Measurements from ENCODE around the gene CSRNP2. TPM values are rescaled to one million over a fixed set of nuclear protein-coding genes. Genes with fewer than 3 reads are reported as not detected.
A peak's percentile ranks its signal among the peaks of the same experiment; 100 is the strongest.

The CSRNP2 gene
- total and polyA plus RNA-seq, 2 experiments from 2014 or later: 23.2 to 30.5 TPM

DNA sequence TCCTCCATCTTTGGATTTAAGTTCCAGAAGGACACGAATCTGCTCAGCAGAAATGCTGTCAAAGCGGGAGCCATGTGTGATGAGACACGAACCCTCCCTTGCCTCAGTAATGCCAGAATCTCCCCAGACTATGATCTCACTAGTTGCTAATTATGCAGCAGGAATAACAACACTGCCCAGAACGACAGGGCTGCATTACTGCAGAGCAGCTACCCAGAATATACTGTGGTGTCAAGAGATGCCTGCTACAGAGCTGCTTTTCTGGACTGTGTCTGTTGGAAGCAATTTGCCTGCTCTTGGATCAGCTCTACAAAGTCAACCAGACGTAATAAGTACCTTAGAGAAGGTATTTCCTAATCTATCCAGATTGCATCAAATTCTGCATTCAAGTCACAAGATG lies 5.5 kb downstream of the CSRNP2 start:
- Histone ChIP-seq H3K9me3 (ENCODE audit: low read depth) (no peaks in the 10 kb centered on the region), H3K9me2 (replicated peaks; ENCODE audit: insufficient read depth) (no peaks in the 10 kb centered on the region), H3K27ac (peak overlapping the region; percentile 11), H2AFZ (no peak overlapping the region), H3K4me3 (no peak overlapping the region), H4K20me1 (ENCODE audit: insufficient read depth, poor library complexity, severe bottlenecking) (peaks cover 28% of the 10 kb centered on the region), H3K4me1 (ENCODE audit: insufficient read depth) (peaks cover 15% of the 10 kb centered on the region), H3K79me2 (peaks cover 81% of the 10 kb centered on the region), H3K27me3 (no peaks in the 10 kb centered on the region), H3K4me2 (peak overlapping the region; percentile 3), H3K36me3 (replicated peaks; ENCODE audit: insufficient read depth, low read depth) (no peaks in the 10 kb centered on the region)
- 50% methylated on average over 5 of the region's 5 CpGs for WGBS (ENCODE audit: low lambda C conversion rate, missing lambda C conversion rate)
- TF ChIP-seq CTCF (IDR thresholded peaks at IDR 0.05; ENCODE audit: poor library complexity) (no peak), EZH2phosphoT487 (IDR thresholded peaks at IDR 0.05; ENCODE audit: low read depth, severe bottlenecking, unreplicated experiment) (no peak), EZH2 (IDR thresholded peaks at IDR 0.05; ENCODE audit: borderline replicate concordance) (no peak)
- peak; percentile 38 for DNase-seq (ENCODE audit: low spot score)

DNA sequence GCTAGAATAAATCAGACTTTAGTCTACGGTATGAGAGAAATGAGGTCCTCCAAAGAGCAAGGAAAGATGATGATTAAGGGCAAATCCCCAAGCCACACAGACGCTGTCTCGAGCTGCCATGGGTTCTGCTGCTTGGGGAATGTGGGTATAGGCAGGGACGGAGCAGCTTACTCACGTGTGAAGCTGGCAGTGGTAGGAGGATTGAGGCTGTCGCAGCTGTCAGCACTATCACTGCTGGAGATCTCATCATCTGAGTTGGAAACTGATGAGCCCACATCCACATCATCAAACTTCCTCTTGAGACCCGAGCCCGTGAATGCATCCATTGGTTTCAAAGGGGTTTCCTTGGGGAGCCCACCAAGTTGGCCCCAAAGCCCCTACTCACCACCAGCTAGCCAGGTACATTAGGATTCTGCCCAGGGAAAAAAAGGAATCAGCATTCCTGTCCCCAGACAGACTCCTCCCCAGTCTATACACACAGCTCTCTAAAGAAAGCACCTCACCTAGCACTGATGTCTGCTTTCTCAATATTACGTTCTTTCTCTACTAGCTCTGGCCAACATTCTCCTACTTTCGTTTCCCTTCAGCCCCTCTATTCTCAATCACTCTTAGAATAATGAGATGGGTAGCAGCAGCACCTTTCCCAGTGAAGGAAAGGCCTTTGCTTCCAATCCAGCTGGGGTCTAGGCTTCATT lies 7.0 kb downstream of the CSRNP2 start:
- H2AFZ ChIP-seq: no peak overlapping the region
- H3K9me2 ChIP-seq (replicated peaks; ENCODE audit: insufficient read depth): no peaks in the 10 kb centered on the region
- no peak overlapping the region for H3K27ac ChIP-seq
- H3K79me2 ChIP-seq: peaks cover 66% of the 10 kb centered on the region
- TF ChIP-seq EZH2 (IDR thresholded peaks at IDR 0.05; ENCODE audit: borderline replicate concordance): no peak
- TF ChIP-seq EZH2phosphoT487 (IDR thresholded peaks at IDR 0.05; ENCODE audit: low read depth, severe bottlenecking, unreplicated experiment): no peak
- no peak for TF ChIP-seq CTCF (IDR thresholded peaks at IDR 0.05; ENCODE audit: poor library complexity)
- H3K36me3 ChIP-seq (replicated peaks; ENCODE audit: insufficient read depth, low read depth): no peaks in the 10 kb centered on the region
- DNase-seq (ENCODE audit: low spot score): no peak
- H4K20me1 ChIP-seq (ENCODE audit: insufficient read depth, poor library complexity, severe bottlenecking): peaks cover 16% of the 10 kb centered on the region
- H3K4me2 ChIP-seq: no peak overlapping the region
- H3K9me3 ChIP-seq (ENCODE audit: low read depth): no peaks in the 10 kb centered on the region
- H3K27me3 ChIP-seq: no peaks in the 10 kb centered on the region
- 93% methylated on average over 10 of the region's 10 CpGs for WGBS (ENCODE audit: low lambda C conversion rate, missing lambda C conversion rate)
- peaks cover 4% of the 10 kb centered on the region for H3K4me1 ChIP-seq (ENCODE audit: insufficient read depth)
- no peak overlapping the region for H3K4me3 ChIP-seq

GRCh38 chr12:51075390-51075789 lies 8.0 kb downstream of the CSRNP2 start:
- H3K4me2 ChIP-seq: no peak overlapping the region
- no peak for DNase-seq (ENCODE audit: low spot score)
- H3K4me1 ChIP-seq (ENCODE audit: insufficient read depth): no peaks in the 10 kb centered on the region
- no peaks in the 10 kb centered on the region for H3K36me3 ChIP-seq (replicated peaks; ENCODE audit: insufficient read depth, low read depth)
- no peaks in the 10 kb centered on the region for H3K9me2 ChIP-seq (replicated peaks; ENCODE audit: insufficient read depth)
- H3K9me3 ChIP-seq (ENCODE audit: low read depth): no peaks in the 10 kb centered on the region
- H2AFZ ChIP-seq: no peak overlapping the region
- peaks cover 56% of the 10 kb centered on the region for H3K79me2 ChIP-seq
- no peak overlapping the region for H3K27ac ChIP-seq
- TF ChIP-seq EZH2phosphoT487 (IDR thresholded peaks at IDR 0.05; ENCODE audit: low read depth, severe bottlenecking, unreplicated experiment) (no peak), CTCF (IDR thresholded peaks at IDR 0.05; ENCODE audit: poor library complexity) (no peak), EZH2 (IDR thresholded peaks at IDR 0.05; ENCODE audit: borderline replicate concordance) (no peak)
- no peaks in the 10 kb centered on the region for H3K27me3 ChIP-seq
- H4K20me1 ChIP-seq (ENCODE audit: insufficient read depth, poor library complexity, severe bottlenecking): peaks cover 8% of the 10 kb centered on the region
- H3K4me3 ChIP-seq: no peak overlapping the region
- 96% methylated on average over 5 of the region's 5 CpGs for WGBS (ENCODE audit: low lambda C conversion rate, missing lambda C conversion rate)

Measured in hepatocyte (in vitro differentiated cells).